Germinal center (tissue), 1 donor: ENCODE measurements around the gene PODN.
A peak's percentile ranks its signal among the peaks of the same experiment; 100 is the strongest.

ENCODE experiments used
- DNase-seq: peaks from one replicate; pipeline ENCODE4 v3.0.0; 2012; ENCODE audit warnings: mixed read lengths, low spot score

The PODN gene

GRCh38 chr1:53061859-53062707 is at the start of gene PODN:
TSS of gene PODN (plus strand) at chr1:53062213. CDS start at chr1:53069856, 7,643 bp downstream.
- no peak for DNase-seq

GRCh38 chr1:53014791-53015507 is 47.1 kb upstream of the PODN start:
- peak; percentile 82 for DNase-seq

GRCh38 chr1:53015508-53015860 is 46.5 kb upstream of the PODN start:
- no peak for DNase-seq

- no peak for DNase-seq
Observed at GRCh38 chr1:53016705-53017104, 45.3 kb upstream of the PODN start.

- DNase-seq: no peak
Observed at GRCh38 chr1:53020588-53020987, 41.4 kb upstream of the PODN start.

GRCh38 chr1:53022179-53022578 is 39.8 kb upstream of the PODN start:
- no peak for DNase-seq

- DNase-seq: no peak
Observed at GRCh38 chr1:53023546-53023945, 38.5 kb upstream of the PODN start.

GRCh38 chr1:53024117-53024516 is 37.9 kb upstream of the PODN start:
- DNase-seq: no peak

GRCh38 chr1:53025034-53025768 is 36.8 kb upstream of the PODN start:
- no peak for DNase-seq

GRCh38 chr1:53025769-53026112 is 36.3 kb upstream of the PODN start:
- DNase-seq: no peak

- DNase-seq: no peak
Observed at GRCh38 chr1:53026254-53026653, 35.8 kb upstream of the PODN start.

- DNase-seq: no peak
Observed at GRCh38 chr1:53031732-53032131, 30.3 kb upstream of the PODN start.

- no peak for DNase-seq
Observed at GRCh38 chr1:53037159-53037558, 24.9 kb upstream of the PODN start.

GRCh38 chr1:53038566-53038965 is 23.4 kb upstream of the PODN start:
- DNase-seq: no peak

- no peak for DNase-seq
Observed at GRCh38 chr1:53043271-53043670, 18.7 kb upstream of the PODN start.

GRCh38 chr1:53044926-53045325 is 17.1 kb upstream of the PODN start:
- no peak for DNase-seq

- DNase-seq: no peak
Observed at GRCh38 chr1:53046930-53047329, 15.1 kb upstream of the PODN start.

GRCh38 chr1:53047737-53048736 is 14.0 kb upstream of the PODN start:
- DNase-seq: no peak

- DNase-seq: no peak
Observed at GRCh38 chr1:53048960-53049573, 12.9 kb upstream of the PODN start.

GRCh38 chr1:53049574-53049967 is 12.4 kb upstream of the PODN start:
- DNase-seq: no peak

GRCh38 chr1:53050310-53050709 is 11.7 kb upstream of the PODN start:
- DNase-seq: no peak
